ENCODE data around the gene HSPG2. TPM values are rescaled to one million over a fixed set of nuclear protein-coding genes. Genes with fewer than 3 reads are reported as not detected.

Gene HSPG2
- total and polyA plus RNA-seq, 12 donors: 38.7 to 558 (median 273) TPM

GRCh38 chr1:21893046-21893805 lies 43.9 kb downstream of the HSPG2 start:
- TF ChIP-seq POLR2A (IDR thresholded peaks at IDR 0.05) (no peak), CTCF (IDR thresholded peaks at IDR 0.05) (no peak)
- intact Hi-C loops (cut with DNase I): no loop called here
- no peak for DNase-seq
- H3K27ac ChIP-seq: no peak overlapping the region
- peaks cover 0 to 49% of the 10 kb centered on the region in 2 donors for H3K36me3 ChIP-seq (replicated peaks in 1 of 2)
- peaks cover 12 to 40% of the 10 kb centered on the region in 2 donors for H3K4me1 ChIP-seq (replicated peaks in 1 of 2)
- H3K27me3 ChIP-seq: no peaks in the 10 kb centered on the region
- H3K9me3 ChIP-seq (replicated peaks in 1 of 3): no peaks in the 10 kb centered on the region
- H3K4me3 ChIP-seq: no peak overlapping the region
- WGBS, 4 donors: 82 to 86% (median 83%) methylated on average over 10 to 14 of the region's 14 CpGs

DNA sequence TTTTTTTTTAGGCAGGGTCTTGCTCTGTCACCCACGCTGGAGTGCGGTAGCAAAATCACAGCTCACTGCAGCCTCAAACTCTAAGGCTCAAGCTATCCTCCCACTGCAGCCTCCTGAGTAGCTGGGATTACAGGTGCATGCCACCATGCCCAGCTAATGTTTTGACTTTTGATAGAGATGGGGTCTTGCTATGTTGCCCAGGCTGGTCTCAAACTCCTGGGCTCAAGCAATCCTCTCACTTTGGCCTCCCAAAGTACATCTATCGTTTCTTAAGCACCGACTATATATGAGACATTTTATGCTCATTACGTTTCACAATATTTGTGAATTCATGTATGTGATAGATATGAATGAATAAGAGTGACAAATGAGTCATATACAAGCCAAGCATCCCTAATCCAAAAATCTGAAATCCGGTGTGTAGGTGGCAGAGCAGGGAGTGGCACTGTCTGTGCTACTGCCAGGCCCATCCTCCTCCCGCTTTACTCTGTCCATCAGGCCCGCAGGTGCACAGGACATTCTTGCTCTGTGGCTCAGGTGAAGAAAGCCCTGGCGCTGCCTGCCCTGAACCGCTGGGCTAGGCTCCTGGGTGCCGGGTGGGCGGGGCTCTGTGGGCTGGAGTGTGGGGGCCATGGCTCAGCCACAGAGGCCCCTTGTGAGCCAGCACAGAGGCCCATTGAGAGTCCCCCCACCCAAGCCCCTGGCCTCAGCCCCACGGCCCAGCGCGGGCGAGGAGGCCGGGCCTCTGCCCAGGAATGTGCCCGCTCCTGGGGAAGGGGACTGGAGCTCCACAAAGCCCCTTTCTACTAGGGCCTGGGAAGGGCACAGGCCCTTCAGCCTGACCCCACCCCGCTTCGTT lies 45.3 kb downstream of the HSPG2 start:
- WGBS, 4 donors: 88 to 93% (median 90%) methylated on average over 10 to 20 of the region's 20 CpGs
- no peak for DNase-seq
- Histone ChIP-seq H3K36me3 (replicated peaks in 1 of 2) (peaks cover 0 to 62% of the 10 kb centered on the region in 2 donors), H3K27me3 (no peaks in the 10 kb centered on the region), H3K27ac (no peak overlapping the region), H3K4me3 (no peak overlapping the region), H3K4me1 (replicated peaks in 1 of 2) (peaks cover 8 to 26% of the 10 kb centered on the region in 2 donors), H3K9me3 (replicated peaks in 1 of 3) (no peaks in the 10 kb centered on the region)
- no peak for TF ChIP-seq CTCF (IDR thresholded peaks at IDR 0.05)
- no peak for TF ChIP-seq POLR2A (IDR thresholded peaks at IDR 0.05)
- intact Hi-C loops (cut with DNase I): no loop called here

- Histone ChIP-seq H3K4me1 (replicated peaks in 1 of 2) (peaks cover under 1 to 18% of the 10 kb centered on the region in 2 donors), H3K4me3 (no peak overlapping the region), H3K36me3 (replicated peaks in 1 of 2) (peaks cover 0 to 64% of the 10 kb centered on the region in 2 donors), H3K27ac (no peak overlapping the region), H3K27me3 (no peaks in the 10 kb centered on the region), H3K9me3 (replicated peaks in 1 of 3) (no peaks in the 10 kb centered on the region)
- TF ChIP-seq CTCF (IDR thresholded peaks at IDR 0.05) (no peak), POLR2A (IDR thresholded peaks at IDR 0.05) (no peak)
- no peak for DNase-seq
- WGBS, 4 donors: 82 to 94% (median 86%) methylated on average over 5 to 6 of the region's 6 CpGs
- intact Hi-C loops (cut with DNase I): no loop called here
Measured at GRCh38 chr1:21891081-21891480, 46.0 kb downstream of the HSPG2 start.

- Histone ChIP-seq H3K36me3 (replicated peaks in 1 of 2) (peaks cover 0 to 77% of the 10 kb centered on the region in 2 donors), H3K4me1 (replicated peaks in 1 of 2) (peaks cover 0 to 7% of the 10 kb centered on the region in 2 donors), H3K27ac (no peak overlapping the region), H3K4me3 (no peak overlapping the region), H3K27me3 (no peaks in the 10 kb centered on the region), H3K9me3 (replicated peaks in 1 of 3) (no peaks in the 10 kb centered on the region)
- intact Hi-C loops (cut with DNase I): no loop called here
- WGBS, 4 donors: 91 to 98% (median 92%) methylated on average over 12 of the region's 12 CpGs
- no peak for DNase-seq
- TF ChIP-seq POLR2A (IDR thresholded peaks at IDR 0.05): no peak
- no peak for TF ChIP-seq CTCF (IDR thresholded peaks at IDR 0.05)
Measured at GRCh38 chr1:21888500-21888899, 48.6 kb downstream of the HSPG2 start.
